ENCODE results near the gene TOM1L1.

TOM1L1 gene

DNA sequence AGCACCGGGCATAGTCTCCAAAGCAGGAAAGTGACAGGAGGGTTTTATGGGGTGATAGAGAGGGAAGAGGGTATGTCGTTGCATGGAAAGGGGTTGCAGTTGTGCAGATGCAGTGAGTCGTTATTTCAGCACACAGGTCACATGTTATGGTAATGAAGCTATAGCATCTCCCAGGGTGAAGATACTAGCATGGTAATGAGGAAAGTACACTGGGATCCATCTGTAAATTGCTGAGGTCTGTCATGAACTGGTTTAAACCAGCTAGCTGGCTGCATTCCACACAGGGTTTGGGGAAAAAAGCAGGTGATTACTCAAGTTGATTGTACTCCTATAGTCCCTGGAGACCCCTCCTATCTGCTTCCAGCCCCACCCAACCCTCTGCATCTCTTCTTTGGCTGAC lies 56.1 kb downstream of the TOM1L1 start:
- TF ChIP-seq ZNF211 (tag by site-specific recombination; IDR thresholded peaks at IDR 0.05; ENCODE audit: low read depth) (no peak), ZBTB44 (tag by site-specific recombination; IDR thresholded peaks at IDR 0.05) (peak; percentile 97), PRDM1 (tag by site-specific recombination; IDR thresholded peaks at IDR 0.05) (0 out of 2 replicates have a peak, but pooled peaks have one; percentile 13), ZNF350 (tag by site-specific recombination; IDR thresholded peaks at IDR 0.05) (no peak), ZNF600 (tag by site-specific recombination; IDR thresholded peaks at IDR 0.05) (0 out of 2 replicates have a peak, but pooled peaks have one; percentile 13), OVOL3 (tag by site-specific recombination; IDR thresholded peaks at IDR 0.05) (no peak), REPIN1 (tag by site-specific recombination; IDR thresholded peaks at IDR 0.05; ENCODE audit: low read depth) (no peak), ZNF555 (tag by site-specific recombination; conservative IDR thresholded peaks at IDR 0.05) (no peak), SP2 (tag by site-specific recombination; IDR thresholded peaks at IDR 0.05) (no peak), ZEB2 (tag by site-specific recombination; IDR thresholded peaks at IDR 0.05) (no peak), ZNF2 (tag by site-specific recombination; IDR thresholded peaks at IDR 0.05) (no peak), ZNF214 (tag by site-specific recombination; IDR thresholded peaks at IDR 0.05; ENCODE audit: borderline replicate concordance) (no peak), ZNF624 (tag by site-specific recombination; IDR thresholded peaks at IDR 0.05) (no peak), TCF7L2 (IDR thresholded peaks at IDR 0.05; ENCODE audit: borderline replicate concordance, low read depth, low read length) (no peak), GLIS1 (tag by site-specific recombination; IDR thresholded peaks at IDR 0.05) (peak; percentile 63), ZNF510 (tag by site-specific recombination; IDR thresholded peaks at IDR 0.05; ENCODE audit: insufficient replicate concordance) (no peak), BCL11B (tag by site-specific recombination; IDR thresholded peaks at IDR 0.05; ENCODE audit: low read depth) (no peak)
- TF ChIP-seq, protein P1, sequence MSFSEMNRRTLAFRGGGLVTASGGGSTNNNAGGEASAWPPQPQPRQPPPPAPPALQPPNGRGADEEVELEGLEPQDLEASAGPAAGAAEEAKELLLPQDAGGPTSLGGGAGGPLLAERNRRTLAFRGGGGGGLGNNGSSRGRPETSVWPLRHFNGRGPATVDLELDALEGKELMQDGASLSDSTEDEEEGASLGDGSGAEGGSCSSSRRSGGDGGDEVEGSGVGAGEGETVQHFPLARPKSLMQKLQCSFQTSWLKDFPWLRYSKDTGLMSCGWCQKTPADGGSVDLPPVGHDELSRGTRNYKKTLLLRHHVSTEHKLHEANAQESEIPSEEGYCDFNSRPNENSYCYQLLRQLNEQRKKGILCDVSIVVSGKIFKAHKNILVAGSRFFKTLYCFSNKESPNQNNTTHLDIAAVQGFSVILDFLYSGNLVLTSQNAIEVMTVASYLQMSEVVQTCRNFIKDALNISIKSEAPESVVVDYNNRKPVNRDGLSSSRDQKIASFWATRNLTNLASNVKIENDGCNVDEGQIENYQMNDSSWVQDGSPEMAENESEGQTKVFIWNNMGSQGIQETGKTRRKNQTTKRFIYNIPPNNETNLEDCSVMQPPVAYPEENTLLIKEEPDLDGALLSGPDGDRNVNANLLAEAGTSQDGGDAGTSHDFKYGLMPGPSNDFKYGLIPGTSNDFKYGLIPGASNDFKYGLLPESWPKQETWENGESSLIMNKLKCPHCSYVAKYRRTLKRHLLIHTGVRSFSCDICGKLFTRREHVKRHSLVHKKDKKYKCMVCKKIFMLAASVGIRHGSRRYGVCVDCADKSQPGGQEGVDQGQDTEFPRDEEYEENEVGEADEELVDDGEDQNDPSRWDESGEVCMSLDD (tag by site-specific recombination; IDR thresholded peaks at IDR 0.05) = no peak
- TF ChIP-seq, protein P2, sequence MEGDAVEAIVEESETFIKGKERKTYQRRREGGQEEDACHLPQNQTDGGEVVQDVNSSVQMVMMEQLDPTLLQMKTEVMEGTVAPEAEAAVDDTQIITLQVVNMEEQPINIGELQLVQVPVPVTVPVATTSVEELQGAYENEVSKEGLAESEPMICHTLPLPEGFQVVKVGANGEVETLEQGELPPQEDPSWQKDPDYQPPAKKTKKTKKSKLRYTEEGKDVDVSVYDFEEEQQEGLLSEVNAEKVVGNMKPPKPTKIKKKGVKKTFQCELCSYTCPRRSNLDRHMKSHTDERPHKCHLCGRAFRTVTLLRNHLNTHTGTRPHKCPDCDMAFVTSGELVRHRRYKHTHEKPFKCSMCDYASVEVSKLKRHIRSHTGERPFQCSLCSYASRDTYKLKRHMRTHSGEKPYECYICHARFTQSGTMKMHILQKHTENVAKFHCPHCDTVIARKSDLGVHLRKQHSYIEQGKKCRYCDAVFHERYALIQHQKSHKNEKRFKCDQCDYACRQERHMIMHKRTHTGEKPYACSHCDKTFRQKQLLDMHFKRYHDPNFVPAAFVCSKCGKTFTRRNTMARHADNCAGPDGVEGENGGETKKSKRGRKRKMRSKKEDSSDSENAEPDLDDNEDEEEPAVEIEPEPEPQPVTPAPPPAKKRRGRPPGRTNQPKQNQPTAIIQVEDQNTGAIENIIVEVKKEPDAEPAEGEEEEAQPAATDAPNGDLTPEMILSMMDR (tag by site-specific recombination; IDR thresholded peaks at IDR 0.05) = no peak
- no peaks in the 10 kb centered on the region for H3K9me3 ChIP-seq (ENCODE audit: control insufficient read depth, insufficient read depth, low read depth, low read length)
- H3K36me3 ChIP-seq (ENCODE audit: control insufficient read depth in 2 of 2, insufficient read depth in 1 of 2, low read length in 2 of 2) = peaks cover 41 to 91% of the 10 kb centered on the region in 2 experiments
- ChIA-PET CTCF (no interaction called here), POLR2A (interaction anchor here (2.8 kb wide), 1 partner anchor 11 kb away, joined by 13 read pairs; the partner anchor contains the start of genes COX11 and STXBP4)
- no peak overlapping the region for H3K27ac ChIP-seq (ENCODE audit: extremely low read depth, low read depth, low read length)
- H3K4me1 ChIP-seq (ENCODE audit: control insufficient read depth, insufficient read depth, low read length) = peaks cover 4% of the 10 kb centered on the region; the same call in 1 of the 2 replicates
- no peak overlapping the region for H3K4me3 ChIP-seq (ENCODE audit: low read depth, low read length)

- POLR2A ChIA-PET = interaction anchor here (1.0 to 2.6 kb wide), 2 partner anchors 10 to 271 kb away, joined by 4 to 13 read pairs; no protein-coding TSS in a partner anchor
- CTCF ChIA-PET = interaction anchor here (0.6 to 3.2 kb wide), 3 partner anchors 25 to 389 kb away, joined by 3 to 17 read pairs (median 3); no protein-coding TSS in a partner anchor
- Histone ChIP-seq H3K4me3 (ENCODE audit: low read depth, low read length) (peak overlapping the region; percentile 87), H3K9me3 (ENCODE audit: control insufficient read depth, insufficient read depth, low read depth, low read length) (no peaks in the 10 kb centered on the region), H3K36me3 (ENCODE audit: control insufficient read depth in 2 of 2, insufficient read depth in 1 of 2, low read length in 2 of 2) (peaks cover 29 to 31% of the 10 kb centered on the region in 2 experiments), H3K4me1 (ENCODE audit: control insufficient read depth, insufficient read depth, low read length) (no peaks in the 10 kb centered on the region; the same call in 1 of the 2 replicates), H3K27ac (ENCODE audit: extremely low read depth, low read depth, low read length) (peak overlapping the region; percentile 82)
- TF ChIP-seq ZNF292 (tag by site-specific recombination; IDR thresholded peaks at IDR 0.05; ENCODE audit: borderline replicate concordance, low read depth) (no peak), ZNF335 (tag by site-specific recombination; conservative IDR thresholded peaks at IDR 0.05) (peak; percentile 66), ZBTB20 (tag by site-specific recombination; IDR thresholded peaks at IDR 0.05) (0 out of 2 replicates have a peak, but pooled peaks have one; percentile 12)
Measured at GRCh38 chr17:54967621-54968261, 67.1 kb downstream of the TOM1L1 start.
